ENCODE data around the gene ABHD17A.

DNA sequence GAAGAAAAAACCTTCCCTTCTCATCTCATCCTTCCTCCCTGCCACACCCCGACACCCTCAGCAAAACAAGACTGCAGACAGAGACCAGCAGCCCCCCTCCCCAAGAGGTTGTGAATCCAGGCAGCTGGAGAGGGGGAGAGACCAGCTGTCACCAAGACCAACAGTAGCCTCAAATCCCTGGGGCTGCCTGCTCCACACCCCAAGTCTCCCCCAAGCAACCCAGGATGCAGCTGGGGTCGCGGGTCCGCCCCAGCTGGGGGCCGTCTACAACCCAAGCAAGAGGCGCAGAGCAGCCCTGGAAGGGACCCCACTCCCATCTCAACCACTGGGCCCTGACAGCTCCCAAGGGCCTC lies 29.0 kb downstream of the ABHD17A start:
- no peak for TF ChIP-seq CTCF (IDR thresholded peaks at IDR 0.05)
- TF ChIP-seq POLR2A (IDR thresholded peaks at IDR 0.05): no peak
